Activated T-helper 1 cell treated with anti-CD3 and anti-CD28 coated beads, Interleukin-12 subunit alpha, Interleukin-12 subunit beta, Interleukin-2, Interleukin-4 antibody, amounts not matched to agents 30 ng/mL and 10 ng/mL and 1 ng/mL, durations not matched to agents 14 hours and 24 hours and 36 hours (primary cell): ENCODE data around the gene UBE2F. TPM values are rescaled to one million over a fixed set of nuclear protein-coding genes. Genes with fewer than 3 reads are reported as not detected.
"Not testable (repeated sequence)": the region's sequence is repeated elsewhere in the genome, so short reads cannot be mapped to it uniquely, and the experiment has no call there.

Source experiments
- DNase-seq: peaks from one replicate; pipeline ENCODE4 v3.0.0; 2021; ENCODE audit warnings: low spot score
- H3K27ac Mint-ChIP-seq: one replicate; pipeline ENCODE4 v1.8.0; 2021; ENCODE audit warnings: mild to moderate bottlenecking, mixed read lengths
- H3K27me3 Mint-ChIP-seq: one replicate; pipeline ENCODE4 v1.8.0; 2022; ENCODE audit warnings: mild to moderate bottlenecking, moderate library complexity, mixed read lengths; ENCODE audit not compliant: insufficient read depth
- H3K36me3 Mint-ChIP-seq: one replicate; pipeline ENCODE4 v1.8.0; 2021; ENCODE audit warnings: low read depth, mixed read lengths
- H3K4me1 Mint-ChIP-seq: one replicate; pipeline ENCODE4 v1.8.0; 2021; ENCODE audit warnings: low read depth, mixed read lengths
- H3K4me3 Mint-ChIP-seq: one replicate; pipeline ENCODE4 v1.8.0; 2021; ENCODE audit warnings: mild to moderate bottlenecking, moderate library complexity, mixed read lengths
- H3K9me3 Mint-ChIP-seq: one replicate; pipeline ENCODE4 v1.8.0; 2021; ENCODE audit warnings: mixed read lengths
- intact Hi-C: fragments of 100-400 bp; cut with micrococcal nuclease; formaldehyde crosslinking; loops from one replicate; pipeline ENCODE4 v1.15.1; 2024
- total RNA-seq: library from RNA; stranded (reverse); gene quantifications from 2 replicates; pipeline ENCODE4 v1.2.3, GENCODE V29; 2022

The UBE2F gene
- total RNA-seq, 1 donor from 2014 or later: 121 TPM

DNA sequence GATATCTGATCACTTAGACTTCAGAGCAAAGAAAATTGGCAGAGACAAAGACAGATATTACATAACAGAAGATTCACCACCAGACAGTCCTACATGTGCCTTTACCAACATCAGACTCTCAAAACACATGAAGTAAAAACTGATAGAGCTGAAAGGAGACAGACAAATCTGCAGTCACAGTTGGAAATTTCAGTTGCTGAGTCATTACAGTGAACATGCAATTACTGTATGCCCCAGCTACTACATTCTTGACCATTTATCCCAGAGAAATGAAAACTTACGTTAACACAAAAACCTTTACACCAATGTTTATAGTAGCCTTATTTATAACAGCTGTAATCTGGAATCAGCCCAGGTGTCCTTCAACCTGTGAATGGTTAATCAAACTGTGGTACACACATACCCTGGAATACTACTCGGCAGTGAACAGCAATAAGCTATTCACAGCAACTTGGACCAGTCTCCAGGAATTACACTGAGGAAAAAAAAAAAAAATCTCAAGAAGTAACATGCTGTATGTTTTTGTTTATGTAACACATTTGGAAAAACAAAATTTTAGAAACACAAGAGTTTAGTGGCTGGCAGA lies 86.5 kb downstream of the UBE2F start:
- Mint-ChIP-seq H3K27me3 (peaks cover 7% of the 10 kb centered on the region), H3K27ac (no peak overlapping the region), H3K4me3 (no peak overlapping the region), H3K4me1 (peaks cover 10% of the 10 kb centered on the region), H3K36me3 (peaks cover 7% of the 10 kb centered on the region), H3K9me3 (peaks cover 6% of the 10 kb centered on the region)
- intact Hi-C loops: no loop called here
- no peak for DNase-seq

DNA sequence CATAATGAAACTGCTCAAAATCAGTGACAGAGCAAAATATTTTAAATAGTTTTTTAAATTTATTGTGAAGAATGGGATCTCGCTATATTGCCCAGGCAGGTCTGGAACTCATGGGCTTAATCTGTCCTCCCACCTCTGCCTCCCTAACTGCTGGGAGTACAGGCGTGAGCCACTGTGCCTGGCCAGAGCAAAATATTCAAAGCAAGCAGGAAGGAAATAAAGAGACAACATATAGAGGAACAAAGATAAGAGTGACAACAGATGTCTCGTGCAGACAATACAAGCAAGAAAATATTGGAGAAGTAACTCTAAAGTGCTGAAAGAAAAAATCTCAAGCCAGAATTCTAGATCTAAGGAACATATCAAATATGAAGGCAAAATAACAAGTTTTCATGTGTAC lies 89.0 kb downstream of the UBE2F start:
- H3K36me3 Mint-ChIP-seq: peaks cover 7% of the 10 kb centered on the region
- peaks cover 7% of the 10 kb centered on the region for H3K27me3 Mint-ChIP-seq
- H3K9me3 Mint-ChIP-seq: no peaks in the 10 kb centered on the region
- intact Hi-C loops: no loop called here
- DNase-seq: no peak
- H3K27ac Mint-ChIP-seq: no peak overlapping the region
- peaks cover 24% of the 10 kb centered on the region for H3K4me1 Mint-ChIP-seq
- no peak overlapping the region for H3K4me3 Mint-ChIP-seq

DNA sequence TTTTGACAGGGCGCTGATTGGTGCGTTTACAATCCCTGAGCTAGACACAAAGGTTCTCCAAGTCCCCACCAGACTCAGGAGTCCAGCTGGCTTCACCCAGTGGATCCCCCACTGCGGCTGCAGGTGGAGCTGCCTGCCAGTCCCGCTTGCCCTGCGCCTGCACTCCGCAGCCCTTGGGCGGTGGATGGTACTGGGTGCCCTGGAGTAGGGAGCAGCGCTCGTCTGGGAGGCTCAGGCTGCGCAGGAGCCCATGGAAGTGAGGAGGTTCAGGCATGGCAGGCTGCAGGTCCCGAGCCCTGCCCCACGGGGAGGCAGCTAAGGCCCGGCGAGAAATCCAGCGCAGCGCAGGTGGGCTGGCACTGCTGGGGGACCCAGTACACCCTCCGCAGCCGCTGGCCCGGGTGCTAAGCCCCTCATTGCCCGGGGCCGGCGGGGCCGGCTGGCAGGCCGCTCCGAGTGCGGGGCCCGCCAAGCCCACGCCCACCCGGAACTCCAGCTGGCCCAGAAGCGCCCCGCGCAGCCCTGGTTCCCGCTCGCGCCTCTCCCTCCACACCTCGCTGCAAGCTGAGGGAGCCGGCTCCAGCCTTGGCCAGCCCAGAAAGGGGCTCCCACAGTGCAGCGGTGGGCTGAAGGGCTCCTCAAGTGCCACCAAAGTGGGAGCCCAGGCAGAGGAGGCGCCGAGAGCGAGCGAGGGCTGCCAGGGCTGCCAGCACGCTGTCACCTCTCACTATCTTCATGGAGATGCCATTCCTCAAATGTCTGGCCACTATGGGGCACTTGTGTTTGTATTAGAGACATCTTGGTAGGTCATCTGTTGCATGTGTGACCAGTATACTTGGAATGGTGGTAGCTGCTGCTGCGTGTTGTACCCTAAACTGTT lies 91.1 kb downstream of the UBE2F start:
- peaks cover 14% of the 10 kb centered on the region for H3K36me3 Mint-ChIP-seq
- H3K27ac Mint-ChIP-seq, H3K9me3 Mint-ChIP-seq, H3K4me3 Mint-ChIP-seq, DNase-seq, intact Hi-C loops, H3K27me3 Mint-ChIP-seq: not testable (repeated sequence)
- peaks cover 40% of the 10 kb centered on the region for H3K4me1 Mint-ChIP-seq

DNA sequence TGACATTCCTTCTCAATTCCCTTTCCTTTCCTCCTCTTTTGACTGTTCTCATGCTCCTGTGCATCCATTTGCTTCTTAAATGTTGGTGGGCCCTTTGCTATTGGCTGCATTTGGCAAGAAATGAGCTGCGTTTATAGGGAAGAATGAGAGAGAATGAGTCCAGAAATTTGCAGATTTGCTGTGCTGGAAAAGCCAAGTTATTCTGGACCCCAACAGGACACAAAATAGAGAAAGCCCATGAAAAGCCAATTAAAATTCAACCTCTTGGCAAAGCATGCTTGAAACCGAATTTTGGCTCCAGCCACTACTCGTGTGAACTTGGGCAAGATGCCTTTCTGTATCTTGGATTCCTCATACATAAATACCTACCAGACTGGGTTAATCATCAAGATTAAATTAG lies 92.7 kb downstream of the UBE2F start:
- intact Hi-C loops: no loop called here
- DNase-seq: no peak
- Mint-ChIP-seq H3K4me1 (peaks cover 56% of the 10 kb centered on the region), H3K27me3 (peaks cover 7% of the 10 kb centered on the region), H3K36me3 (peaks cover 17% of the 10 kb centered on the region), H3K4me3 (peak overlapping the region; percentile 90), H3K27ac (no peak overlapping the region), H3K9me3 (no peaks in the 10 kb centered on the region)

DNA sequence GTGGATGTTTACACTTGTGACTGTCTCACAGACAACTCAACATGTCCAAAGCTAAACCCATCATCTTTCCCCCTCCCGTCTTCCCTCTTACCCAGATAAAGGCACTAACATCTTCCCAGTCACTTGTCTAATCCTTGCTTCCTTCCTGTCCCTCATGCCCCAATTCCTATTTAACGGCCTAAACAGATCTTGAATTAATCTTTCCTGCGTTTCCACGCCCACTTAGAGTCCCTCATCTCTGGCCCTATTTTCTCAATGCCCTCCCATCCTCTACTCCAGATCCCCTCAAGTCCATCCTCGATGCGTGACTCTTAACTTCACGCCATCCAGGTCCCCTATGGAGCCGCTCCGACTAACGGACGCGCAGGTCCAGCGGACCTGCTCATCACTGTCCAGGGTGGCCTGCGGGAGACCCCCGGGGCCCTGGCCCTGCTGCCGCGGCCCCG lies 93.3 kb downstream of the UBE2F start:
- Mint-ChIP-seq H3K36me3 (peaks cover 21% of the 10 kb centered on the region), H3K4me3 (peak overlapping the region; percentile 90), H3K27me3 (peaks cover 7% of the 10 kb centered on the region), H3K4me1 (peaks cover 61% of the 10 kb centered on the region), H3K9me3 (no peaks in the 10 kb centered on the region), H3K27ac (peak overlapping the region; percentile 86)
- no peak for DNase-seq
- intact Hi-C loops: loop anchor here (1.0 to 5.0 kb wide), 9 partner anchors 35 to 387 kb away; partner anchors contain the start of genes HES6, ILKAP, PER2 and RAMP1

DNA sequence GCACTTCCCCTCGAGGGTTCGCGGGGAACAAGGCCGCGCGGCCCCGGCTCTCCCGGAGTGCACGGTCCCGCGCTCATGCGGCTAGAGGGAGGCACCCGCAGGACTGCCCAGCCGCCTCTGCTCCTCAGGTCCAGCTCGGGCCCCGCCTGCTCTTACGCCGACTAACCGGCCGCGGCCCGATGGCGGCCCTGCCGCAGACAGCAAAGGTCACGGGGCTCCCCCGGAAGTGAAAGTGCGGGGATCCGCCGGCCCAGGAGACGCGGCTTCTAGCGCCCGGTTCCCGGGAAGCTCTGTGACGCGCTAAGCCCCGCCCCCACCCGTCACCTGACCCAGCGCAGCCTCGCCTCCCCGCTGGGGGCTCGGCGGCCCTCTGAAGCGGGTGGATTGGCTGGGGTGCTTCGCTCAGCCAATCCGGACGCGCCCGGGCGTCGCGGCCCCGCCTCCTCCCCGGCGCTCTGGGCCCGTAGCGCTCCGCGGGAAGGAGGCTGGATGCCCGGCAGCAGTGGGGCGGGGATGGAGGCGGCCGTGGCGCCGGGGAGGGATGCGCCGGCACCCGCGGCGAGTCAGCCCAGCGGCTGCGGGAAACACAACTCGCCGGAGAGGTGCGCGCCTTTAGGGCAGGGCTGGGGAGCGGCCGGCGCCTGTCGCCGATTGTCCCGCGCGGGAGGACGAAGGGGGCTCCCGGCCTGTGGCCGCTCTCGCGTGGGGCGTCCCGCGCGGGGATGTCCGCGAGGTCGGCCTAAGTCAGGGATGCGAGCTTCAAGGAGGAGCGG lies 93.9 kb downstream of the UBE2F start, which contains the start of gene SCLY:
TSS of gene SCLY (plus strand) at position 460 of the 773 bp plus-strand sequence. CDS start at position 514, 54 bp downstream.
- H3K4me1 Mint-ChIP-seq: peaks cover 62% of the 10 kb centered on the region
- no peaks in the 10 kb centered on the region for H3K9me3 Mint-ChIP-seq
- intact Hi-C loops: loop anchor here (1.0 to 5.0 kb wide), 11 partner anchors 36 to 388 kb away; partner anchors contain the start of genes HES6, ILKAP, PER2 and RAMP1

DNA sequence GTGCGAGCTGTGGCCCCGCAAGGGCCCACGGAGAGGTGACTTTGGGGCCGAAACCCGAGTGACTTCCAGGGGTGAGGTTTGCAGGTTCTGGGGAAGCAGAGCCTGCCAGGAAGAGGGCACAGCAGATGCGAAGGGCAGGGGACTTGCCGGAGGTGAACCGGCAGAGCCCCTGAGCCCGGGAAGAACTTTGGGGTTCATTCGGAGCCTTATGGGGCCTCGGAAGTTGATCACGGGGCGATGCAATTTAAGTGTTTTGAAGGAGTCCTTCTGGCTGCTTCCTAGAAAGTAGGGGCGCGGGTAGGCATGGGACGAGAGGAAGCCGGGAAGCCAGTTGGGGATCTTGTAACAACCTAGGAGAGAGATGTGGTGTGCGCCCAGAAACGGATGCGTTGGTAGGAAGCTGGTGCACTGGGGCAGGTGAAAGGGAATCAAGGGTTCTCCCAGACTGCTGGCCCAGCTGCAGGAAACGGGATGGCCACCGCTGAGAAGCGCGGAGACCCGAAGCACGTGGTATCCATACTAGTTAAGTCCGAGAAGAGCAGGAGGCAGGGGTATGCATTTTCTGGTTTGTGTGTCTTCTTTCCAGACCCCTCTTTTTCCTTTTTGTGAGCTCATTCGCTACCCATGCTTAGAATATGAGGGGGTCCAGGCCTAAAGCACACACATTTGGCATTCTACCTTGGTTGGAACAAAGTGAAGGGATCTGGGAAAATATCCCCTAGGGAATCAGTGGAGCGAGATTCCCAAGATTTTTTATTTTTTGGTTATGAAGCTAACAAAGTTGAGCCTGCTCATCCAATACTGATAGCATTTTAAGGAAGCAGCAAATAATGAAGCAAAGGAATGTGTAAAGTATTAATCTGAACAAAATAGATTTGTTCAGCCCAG lies 94.7 kb downstream of the UBE2F start:
- Mint-ChIP-seq H3K27me3 (peaks cover 3% of the 10 kb centered on the region), H3K36me3 (peaks cover 34% of the 10 kb centered on the region), H3K9me3 (peaks cover 7% of the 10 kb centered on the region), H3K4me3 (peak overlapping the region; percentile 90), H3K27ac (peak overlapping the region; percentile 91), H3K4me1 (peaks cover 65% of the 10 kb centered on the region)
- DNase-seq: no peak
- intact Hi-C loops: loop anchor here (1.0 to 5.0 kb wide), 6 partner anchors 37 to 389 kb away; partner anchors contain the start of gene RAMP1

More for the DNA sequence above, 93.9 kb downstream of the UBE2F start, which contains the start of gene SCLY:
- peak; percentile 93 for DNase-seq
- Mint-ChIP-seq H3K27ac (peak within 1 kb of the TSS; percentile 91), H3K36me3 (peaks cover 25% of the 10 kb centered on the region), H3K27me3 (peaks cover 7% of the 10 kb centered on the region), H3K4me3 (peak within 1 kb of the TSS; percentile 90)

DNA sequence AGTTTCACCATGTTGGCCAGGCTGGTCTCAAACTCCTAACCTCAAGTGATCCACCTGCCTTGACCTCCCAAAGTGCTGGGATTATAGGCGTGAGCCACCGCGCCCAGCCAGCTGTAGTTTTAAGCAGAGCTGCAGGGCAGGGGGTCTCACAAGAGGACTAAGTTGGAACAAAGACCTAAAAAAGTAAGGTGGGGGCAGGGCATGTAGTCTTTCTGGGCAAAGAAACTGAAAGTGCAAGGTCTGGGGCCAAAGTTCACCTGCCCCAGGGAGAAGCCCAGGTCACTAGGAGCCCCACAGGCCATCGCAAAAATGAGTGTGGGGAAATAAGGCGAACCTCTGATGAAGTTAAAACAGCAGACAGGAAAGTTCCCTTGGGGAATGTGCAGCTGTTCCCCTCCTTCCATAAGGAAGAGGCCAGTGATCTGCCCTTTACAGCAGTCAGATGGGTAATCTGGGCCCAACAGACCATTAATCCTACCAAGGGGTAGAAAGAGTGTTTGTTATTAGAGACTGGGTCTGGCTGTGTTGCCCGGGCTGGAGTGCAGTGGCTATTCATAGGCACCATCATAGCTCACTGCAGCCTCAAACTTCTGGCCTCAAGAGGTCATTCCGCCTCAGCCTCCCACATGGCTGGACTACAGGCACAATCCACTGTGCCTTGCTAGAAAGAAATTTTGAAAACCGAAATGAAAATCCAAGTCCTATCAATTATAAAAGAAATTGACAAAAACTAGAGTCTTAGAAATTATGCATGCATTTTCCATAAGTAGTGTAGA lies 96.8 kb downstream of the UBE2F start:
- Mint-ChIP-seq H3K4me1 (peaks cover 79% of the 10 kb centered on the region), H3K36me3 (peaks cover 53% of the 10 kb centered on the region), H3K27ac (peak overlapping the region; percentile 40), H3K4me3 (peak overlapping the region; percentile 90), H3K27me3 (no peaks in the 10 kb centered on the region), H3K9me3 (peaks cover 17% of the 10 kb centered on the region)
- no peak for DNase-seq
- intact Hi-C loops: loop anchor here (5.0 kb wide), 1 partner anchor 371 kb away; no protein-coding TSS in a partner anchor

DNA sequence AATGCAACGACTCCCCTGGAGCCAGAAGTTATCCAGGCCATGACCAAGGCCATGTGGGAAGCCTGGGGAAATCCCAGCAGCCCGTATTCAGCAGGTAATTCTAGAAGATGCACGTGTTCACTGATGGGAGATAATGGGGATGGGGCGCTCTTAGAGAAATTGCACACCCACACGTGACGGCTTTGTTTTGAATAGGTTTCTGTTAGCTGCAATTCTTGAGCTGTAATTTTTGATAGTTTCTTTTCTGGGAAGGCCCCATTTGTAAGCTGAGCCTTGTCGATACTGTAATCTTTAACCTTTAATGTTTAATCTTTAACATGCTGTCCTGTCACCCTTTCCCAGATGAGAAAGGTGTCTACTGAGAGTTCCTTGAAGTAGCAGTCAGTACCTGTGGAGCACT lies 97.6 kb downstream of the UBE2F start:
- intact Hi-C loops: loop anchor here (5.0 kb wide), 1 partner anchor 372 kb away; no protein-coding TSS in a partner anchor
- Mint-ChIP-seq H3K4me1 (peaks cover 82% of the 10 kb centered on the region), H3K9me3 (peaks cover 17% of the 10 kb centered on the region), H3K27me3 (no peaks in the 10 kb centered on the region), H3K27ac (peak overlapping the region; percentile 21), H3K36me3 (peaks cover 56% of the 10 kb centered on the region), H3K4me3 (peak overlapping the region; percentile 17)
- DNase-seq: no peak

DNA sequence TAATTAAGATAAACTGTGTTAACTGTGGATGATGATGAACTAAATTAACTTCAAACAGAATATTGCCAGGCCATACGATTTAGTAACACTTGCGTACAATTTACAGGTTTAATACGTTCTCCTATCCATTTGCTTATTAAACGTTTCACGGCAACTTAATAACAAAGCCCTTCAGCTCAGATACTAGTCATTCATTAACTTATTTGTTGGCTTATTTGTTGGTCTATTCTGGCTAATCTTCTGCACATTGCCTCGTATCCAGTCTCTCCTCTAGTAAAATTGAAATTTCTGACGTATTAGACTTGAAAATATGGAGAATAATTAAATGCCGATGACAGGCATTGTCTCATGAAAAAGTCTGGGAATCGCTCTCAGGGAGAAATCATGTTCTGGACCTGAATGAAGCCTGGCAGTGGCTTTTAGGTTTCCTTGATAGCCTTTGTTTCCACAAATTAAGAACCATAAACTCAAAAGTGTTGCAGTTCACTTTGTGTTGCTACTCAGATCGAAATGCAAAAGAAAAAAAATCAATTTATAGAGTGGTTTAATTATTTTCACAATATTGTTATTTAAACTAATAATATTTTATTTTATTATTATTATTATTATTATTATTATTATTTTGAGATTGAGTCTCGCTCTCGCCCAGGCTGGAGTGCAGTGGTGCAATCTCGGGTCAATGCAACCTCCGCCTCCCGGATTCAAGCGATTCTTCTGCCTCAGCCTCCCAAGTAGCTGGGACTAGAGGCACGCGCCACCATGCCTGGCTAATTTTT lies 98.4 kb downstream of the UBE2F start:
- no peak for DNase-seq
- Mint-ChIP-seq H3K4me1 (peaks cover 80% of the 10 kb centered on the region), H3K4me3 (peak overlapping the region; percentile 1), H3K9me3 (peaks cover 17% of the 10 kb centered on the region), H3K27me3 (no peaks in the 10 kb centered on the region), H3K27ac (no peak overlapping the region), H3K36me3 (peaks cover 61% of the 10 kb centered on the region)
- intact Hi-C loops: no loop called here
